Posterior vena cava (tissue), 2 donors: Measurements from ENCODE around the gene ATG10. TPM values are rescaled to one million over a fixed set of nuclear protein-coding genes. Genes with fewer than 3 reads are reported as not detected.
A peak's percentile ranks its signal among the peaks of the same experiment; 100 is the strongest.
"Not testable (repeated sequence)": the region's sequence is repeated elsewhere in the genome, so short reads cannot be mapped to it uniquely, and the experiment has no call there.

Experiments
- DNase-seq: peaks from one replicate; pipeline ENCODE4 v3.0.0-alpha.2; 2020; ENCODE audit warnings: low spot score
- intact Hi-C, 2 donors: fragments of 100-400 bp; cut with DNase I; formaldehyde crosslinking; loops; one replicate each; pipeline versions ENCODE4 v1.14.1 to v1.14.2; 2022 to 2023
- total RNA-seq, 2 donors: library from RNA; stranded (reverse); fragmentation: NEBNext Ultra II Directional; extraction: Animal tissue kit (Norgen Biotek cat#: 25700); gene quantifications; one replicate each; pipeline ENCODE4 v1.2.1, GENCODE V29; 2021
- donor health status: DM: yes; HTN: yes; CAD: no.
- donor health status: DM: yes; HTN: yes; CAD: no.

Gene ATG10
- total RNA-seq, 2 donors from 2014 or later = 6.8 to 9.8 TPM

DNA sequence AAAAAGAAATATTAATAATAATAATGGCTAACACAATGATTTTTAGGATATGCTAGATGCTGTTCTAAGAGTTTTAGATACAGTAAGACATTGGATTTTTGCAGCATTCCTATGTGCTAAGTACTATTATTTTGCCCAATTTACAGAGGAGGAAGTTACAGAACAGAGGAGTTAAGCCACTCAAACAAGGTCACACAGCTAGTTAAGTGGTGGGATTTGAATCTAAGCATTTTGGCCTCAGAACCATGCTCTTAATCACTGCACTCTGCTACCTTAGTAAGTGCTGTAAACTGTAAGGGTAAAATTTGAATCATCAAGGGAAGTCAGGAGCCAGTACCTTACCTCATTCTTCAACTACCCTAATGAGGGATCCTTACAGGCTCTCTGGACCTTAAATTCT, 280.9 kb downstream of the ATG10 start:
- intact Hi-C loops = no loop called here

DNA sequence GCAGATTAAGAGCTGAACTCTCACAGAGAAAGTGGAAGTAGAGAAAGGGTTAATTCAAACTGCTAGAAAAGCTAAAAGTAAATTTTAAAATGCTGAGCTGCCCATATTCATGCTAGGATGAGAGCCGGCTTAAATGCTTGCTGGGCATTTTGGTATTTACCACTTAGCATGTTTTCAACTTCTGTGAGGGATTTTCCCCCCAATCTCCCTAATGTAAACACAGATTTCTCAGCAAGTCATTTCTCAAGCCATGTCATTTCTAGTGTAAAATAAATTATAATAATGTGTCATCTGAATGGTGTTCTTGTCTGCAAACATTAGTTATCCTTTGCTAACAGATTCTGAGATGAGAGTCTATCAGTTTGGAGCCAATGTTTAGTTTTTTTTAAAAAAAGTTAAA, 284.0 kb downstream of the ATG10 start:
- intact Hi-C loops = no loop called here
- no peak for DNase-seq

More for the DNA sequence above, 280.9 kb downstream of the ATG10 start:
- no peak for DNase-seq

- no peak for DNase-seq
- intact Hi-C loops = no loop called here
These were observed 285.4 kb downstream of the ATG10 start for GRCh38 chr5:82257247-82257646.

DNA sequence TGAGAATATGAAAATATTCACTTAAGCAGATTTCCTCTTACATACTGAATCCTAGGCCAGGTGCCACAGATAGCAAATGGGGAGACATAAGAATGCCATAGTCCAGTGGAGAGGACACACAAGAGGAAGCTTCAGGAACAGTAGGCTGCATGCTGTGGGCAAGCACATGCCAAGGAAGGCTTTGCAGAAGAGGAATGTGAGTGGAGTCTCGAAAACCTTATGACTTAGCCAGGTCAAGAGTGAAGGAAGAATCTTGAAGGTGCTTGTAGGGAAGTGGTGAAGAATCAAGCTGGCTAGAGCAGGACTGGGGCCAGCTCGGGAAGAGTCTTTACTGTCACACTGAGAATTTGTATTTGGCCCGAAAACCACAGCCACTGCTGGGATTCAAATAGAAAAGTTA, 285.9 kb downstream of the ATG10 start:
- no peak for DNase-seq
- intact Hi-C loops = no loop called here

GRCh38 chr5:82259172-82259800, 287.5 kb downstream of the ATG10 start:
- no peak for DNase-seq
- intact Hi-C loops = no loop called here

DNA sequence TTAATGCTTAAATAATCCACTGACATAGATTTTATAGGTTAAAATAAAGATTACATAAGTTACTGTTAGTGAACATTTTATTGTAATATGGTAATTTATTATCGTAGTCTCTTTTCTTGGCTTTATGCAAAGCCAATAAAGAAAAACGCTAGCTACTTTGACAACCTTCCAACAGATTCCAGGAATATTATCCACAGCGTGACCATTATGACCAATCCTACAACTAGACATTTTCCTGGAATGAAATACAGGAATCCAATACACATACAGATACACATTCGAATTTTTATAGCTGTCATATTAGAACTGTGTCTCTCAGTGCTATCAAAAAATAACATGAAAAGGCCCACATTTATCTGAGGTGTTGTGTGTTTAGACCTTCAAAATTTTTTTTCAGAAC, 293.2 kb downstream of the ATG10 start:
- DNase-seq = no peak
- intact Hi-C loops = no loop called here

DNA sequence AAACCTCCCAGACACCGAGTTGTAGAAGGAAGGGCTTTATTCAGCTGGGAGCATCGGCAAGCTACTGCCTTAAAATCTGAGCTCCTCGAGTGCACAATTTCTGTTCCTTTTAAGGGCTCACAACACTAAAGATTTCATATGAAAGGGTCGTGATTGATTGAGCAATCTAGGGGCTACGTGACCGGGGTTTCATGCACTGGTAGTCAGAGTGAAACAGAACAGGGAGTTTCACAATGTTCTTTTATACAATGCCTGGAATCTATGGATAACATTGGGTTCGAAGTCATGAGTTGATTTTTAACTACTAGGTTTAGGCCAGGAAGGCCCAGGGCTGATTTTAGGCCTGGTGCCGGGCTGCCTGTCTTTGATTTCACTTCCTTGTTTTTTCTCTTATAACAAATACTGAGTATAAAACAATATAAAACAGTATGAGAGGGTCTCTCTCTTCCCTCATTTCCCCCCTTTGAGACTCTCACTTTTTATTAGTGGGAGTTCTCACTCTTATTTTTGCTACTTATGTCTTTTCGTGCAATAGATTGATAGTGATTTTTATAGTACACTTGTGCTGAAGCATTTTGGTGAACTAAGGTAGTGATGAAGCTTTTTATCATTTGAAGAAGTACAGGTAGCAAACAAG, 295.6 kb downstream of the ATG10 start:
- DNase-seq, intact Hi-C loops: not testable (repeated sequence)

GRCh38 chr5:82269363-82269762, 297.5 kb downstream of the ATG10 start:
- intact Hi-C loops, DNase-seq: not testable (repeated sequence)

DNA sequence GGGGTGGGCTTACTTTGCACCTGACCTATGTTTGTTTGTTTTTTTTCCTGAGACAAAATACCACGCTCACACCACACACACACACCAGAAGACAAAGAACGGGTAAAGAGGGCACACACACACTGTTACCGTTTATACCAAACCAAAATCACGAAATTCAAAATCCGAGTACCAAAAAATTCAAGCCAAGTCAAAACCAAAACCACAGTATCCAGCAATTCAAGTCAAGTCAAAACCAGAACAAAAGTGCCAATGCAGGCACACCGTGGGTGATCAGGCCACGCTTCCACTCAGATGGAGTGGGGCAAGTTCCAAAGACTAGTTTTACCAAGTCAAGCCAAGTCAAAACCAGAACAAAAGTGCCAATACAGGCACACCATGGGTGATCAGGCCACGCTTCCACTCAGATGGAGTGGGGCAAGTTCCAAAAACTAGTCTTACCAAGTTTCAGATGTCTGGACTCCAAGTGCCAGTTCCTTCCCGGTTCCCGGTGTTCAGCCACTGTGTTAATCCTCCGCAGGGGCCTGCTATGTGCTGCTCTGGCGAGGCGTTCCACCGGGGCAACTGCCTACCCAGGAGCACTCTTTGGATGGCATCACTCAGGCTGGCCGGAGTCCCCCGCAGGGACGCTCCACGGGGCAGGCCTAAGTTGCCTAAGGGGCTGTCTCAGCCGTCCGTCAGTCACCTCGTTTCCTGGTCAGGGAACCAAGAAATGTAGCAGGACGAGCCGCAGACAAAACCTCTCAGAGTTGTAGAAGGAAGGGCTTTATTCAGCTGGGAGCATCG, 300.9 kb downstream of the ATG10 start:
- not testable (repeated sequence) for DNase-seq

DNA sequence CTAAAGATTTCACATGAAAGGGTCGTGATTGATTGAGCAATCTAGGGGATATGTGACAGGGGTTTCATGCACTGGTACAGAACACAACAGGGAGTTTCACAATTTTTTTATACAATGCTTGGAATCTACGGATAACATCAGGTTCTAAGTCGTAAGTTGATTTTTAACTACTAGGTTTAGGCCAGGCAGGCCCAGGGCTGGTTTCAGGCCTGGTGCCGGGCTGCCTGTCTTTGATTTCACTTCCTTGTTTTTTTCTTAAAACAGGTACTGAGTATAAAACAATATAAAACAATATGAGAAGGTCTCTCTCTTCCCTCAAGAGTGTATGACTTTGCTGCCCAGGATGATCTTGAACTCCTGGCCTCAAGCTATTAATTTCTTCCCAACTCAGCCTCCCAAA, 301.6 kb downstream of the ATG10 start:
- DNase-seq, intact Hi-C loops: not testable (repeated sequence)

More for the DNA sequence above, 300.9 kb downstream of the ATG10 start:
- intact Hi-C loops = not testable (repeated sequence)

DNA sequence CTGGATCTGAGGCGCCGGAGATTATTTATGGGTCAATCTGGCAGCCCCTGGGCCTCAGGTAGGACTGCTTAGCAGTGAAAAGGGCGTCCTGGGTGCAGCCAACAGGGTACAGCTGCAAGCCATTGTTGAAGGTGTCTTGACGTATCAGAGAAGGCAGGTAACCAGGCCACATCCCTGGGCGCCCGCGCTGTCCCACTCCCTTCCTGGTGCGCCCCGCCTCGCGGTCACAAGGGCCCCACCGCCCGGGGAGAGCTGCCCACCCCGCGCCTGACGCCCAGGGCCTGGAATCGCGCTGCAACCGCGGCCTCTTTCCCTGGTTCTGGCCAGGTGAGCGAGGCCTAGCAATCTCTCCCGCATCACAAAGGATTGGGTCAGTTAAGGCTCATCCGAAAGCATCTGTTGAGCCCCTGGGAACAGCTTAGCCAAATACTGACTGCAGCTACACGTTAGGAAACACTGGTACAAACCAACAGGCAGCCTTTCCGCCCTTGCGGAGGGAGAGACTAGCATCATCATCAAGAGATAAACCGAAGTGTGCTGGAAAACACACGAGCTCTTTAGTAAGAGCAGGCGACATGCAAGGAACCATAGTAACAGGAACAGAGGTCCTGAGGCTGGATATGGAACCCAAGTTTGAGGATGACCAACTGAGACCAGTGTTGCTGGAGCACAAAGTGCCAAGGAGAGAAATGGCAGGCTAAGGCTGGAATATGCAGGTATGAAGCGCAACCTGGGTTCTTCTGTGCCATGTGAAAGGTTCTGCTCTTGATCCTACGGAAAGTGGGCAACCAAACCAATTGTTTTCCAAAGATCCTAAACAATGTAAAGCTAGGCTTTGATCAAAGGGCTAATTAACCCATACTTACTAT, 302.8 kb downstream of the ATG10 start:
- intact Hi-C loops = no loop called here
- DNase-seq = no peak

DNA sequence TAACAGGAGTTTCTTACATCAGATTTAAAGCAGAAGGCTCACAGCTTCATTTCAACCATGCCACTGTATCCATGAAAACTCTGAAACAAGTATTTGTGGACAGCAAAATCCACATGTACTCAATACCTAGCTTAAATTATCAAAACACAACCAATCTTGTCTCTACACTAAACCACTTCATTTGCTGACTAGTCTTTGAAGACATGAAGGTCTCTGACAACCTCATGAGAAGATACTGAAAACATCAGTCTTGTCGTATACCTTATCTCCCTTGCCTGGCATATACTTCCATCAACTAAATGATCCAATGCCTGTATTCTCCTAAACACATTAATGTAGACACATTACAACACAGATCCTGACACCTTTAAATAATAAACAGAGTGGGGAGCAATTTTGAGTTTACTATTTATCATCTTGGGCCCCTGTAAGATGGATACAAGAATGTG, 303.4 kb downstream of the ATG10 start:
- intact Hi-C loops = no loop called here

GRCh38 chr5:82276800-82277612, 305.2 kb downstream of the ATG10 start:
- intact Hi-C loops = no loop called here
- DNase-seq = no peak

More for the DNA sequence above, 303.4 kb downstream of the ATG10 start:
- DNase-seq = no peak

DNA sequence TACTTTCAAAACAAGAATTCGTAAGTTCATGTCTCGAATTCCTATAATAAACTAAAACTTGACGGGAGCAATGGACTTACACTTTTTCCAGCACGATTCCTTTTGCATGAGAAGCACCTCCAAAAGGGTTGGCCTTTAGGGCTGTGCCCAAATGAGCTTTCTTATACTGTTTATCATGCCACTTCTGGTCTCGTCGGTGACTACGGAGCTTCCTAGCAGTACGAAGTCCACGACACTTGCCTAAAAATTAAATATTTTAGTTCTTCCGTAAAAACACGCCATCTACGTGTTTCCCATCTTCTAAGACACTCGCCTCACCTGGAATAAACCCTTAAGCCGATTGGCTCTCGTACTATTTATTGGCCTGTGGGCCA, 305.8 kb downstream of the ATG10 start:
- no peak for DNase-seq
- intact Hi-C loops = no loop called here

DNA sequence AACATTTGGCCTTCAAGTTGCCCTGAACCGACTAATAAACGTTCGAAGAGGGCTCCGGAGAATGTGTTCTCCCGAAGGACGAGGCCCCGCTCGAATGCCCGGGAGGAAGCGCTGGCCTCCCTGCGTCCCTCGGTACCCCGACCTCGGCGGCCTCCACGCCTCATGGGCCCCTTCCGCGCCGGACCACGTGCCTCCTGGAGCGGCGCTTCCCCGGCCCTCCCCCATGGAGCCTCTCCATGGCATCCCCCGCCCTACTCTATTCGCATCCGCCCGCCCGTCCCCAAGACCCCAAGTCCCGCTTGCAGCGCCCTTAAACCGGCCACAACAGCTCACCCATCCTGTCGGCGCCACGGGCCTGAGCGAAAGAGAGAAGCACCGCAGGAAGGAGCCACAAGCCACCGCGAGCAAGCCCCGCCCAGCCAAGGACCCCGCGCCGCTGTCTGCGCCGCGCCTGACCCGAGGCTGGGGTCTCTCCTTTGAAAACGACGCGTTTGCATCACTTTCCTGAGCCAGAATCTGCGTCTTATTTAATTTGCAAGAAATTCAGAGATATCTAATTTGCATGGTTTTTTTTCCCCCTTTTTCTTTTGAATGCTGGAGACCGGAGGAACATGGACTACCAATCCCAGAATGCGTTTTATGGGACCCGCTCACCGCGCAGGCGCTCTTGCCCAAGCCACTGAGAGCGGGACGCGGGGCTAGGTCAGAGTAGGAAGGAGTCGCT, 306.3 kb downstream of the ATG10 start, which contains the start of gene RPS23:
Gene RPS23 (minus strand): TSS at position 368 of the 724 bp plus-strand sequence. CDS start 31 bp downstream, at position 337.
- peak; percentile 97 for DNase-seq
- intact Hi-C loops = no loop called here

- intact Hi-C loops = no loop called here
- DNase-seq = no peak
These were observed 307.0 kb downstream of the ATG10 start for GRCh38 chr5:82278711-82279370.

DNA sequence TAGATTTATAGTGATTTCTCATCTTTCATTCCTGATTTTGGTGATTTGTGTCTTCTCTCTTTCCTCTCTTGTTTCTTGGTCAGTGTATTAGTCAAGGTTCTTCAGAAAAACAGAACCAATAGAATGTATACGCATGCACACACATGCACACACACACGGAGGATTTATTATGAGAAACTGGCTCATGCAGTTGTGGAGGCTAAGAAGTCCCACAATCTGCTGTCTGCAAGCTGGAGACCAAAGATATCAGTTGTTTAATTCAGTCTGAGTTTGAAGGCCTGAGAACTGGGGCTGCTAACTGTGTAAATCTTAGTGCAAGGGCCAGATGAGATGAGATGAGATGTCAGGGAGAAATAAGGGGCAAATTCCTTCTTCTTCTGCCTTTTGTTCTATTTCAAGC, 312.1 kb downstream of the ATG10 start:
- intact Hi-C loops = no loop called here

More for the DNA sequence above, 312.1 kb downstream of the ATG10 start:
- DNase-seq = no peak
